ENCODE data around the gene TWIST2.

- TF ChIP-seq REST (IDR thresholded peaks at IDR 0.05; ENCODE audit: low read depth): no peak
- no peak for TF ChIP-seq EP300 (IDR thresholded peaks at IDR 0.05; ENCODE audit: borderline replicate concordance)
- TF ChIP-seq CREB1 (IDR thresholded peaks at IDR 0.05; ENCODE audit: low read depth): no peak
- TF ChIP-seq NFIC (IDR thresholded peaks at IDR 0.05): no peak
- no peak for TF ChIP-seq RAD21 (IDR thresholded peaks at IDR 0.05; ENCODE audit: low read depth)
- no peak for TF ChIP-seq TCF12 (IDR thresholded peaks at IDR 0.05; ENCODE audit: low read depth)
- no peak for TF ChIP-seq MAX (IDR thresholded peaks at IDR 0.05)
- TF ChIP-seq CEBPB (IDR thresholded peaks at IDR 0.05): no peak
These were observed 59.9 kb downstream of the TWIST2 start for GRCh38 chr2:238907717-238908173.
